HUES48 (cell line): ENCODE measurements around the gene UBQLN4.
A peak's percentile ranks its signal among the peaks of the same experiment; 100 is the strongest.

Source experiments
- H3K27ac ChIP-seq: one replicate; pipeline ENCODE4 v1.7.0; 2013; ENCODE audit warnings: low read depth, low read length, inconsistent platforms
- H3K27me3 ChIP-seq: 2 replicates; pipeline ENCODE4 v1.6.1; 2013; ENCODE audit warnings: mild to moderate bottlenecking, low read length; ENCODE audit not compliant: control insufficient read depth, insufficient read depth
- H3K36me3 ChIP-seq: 2 replicates; pipeline ENCODE4 v1.6.1; 2013; ENCODE audit warnings: low read length; ENCODE audit not compliant: control insufficient read depth, insufficient read depth
- H3K4me1 ChIP-seq: 2 replicates; pipeline ENCODE4 v1.6.1; 2013; ENCODE audit warnings: mild to moderate bottlenecking, low read length; ENCODE audit not compliant: control insufficient read depth, insufficient read depth
- H3K4me3 ChIP-seq: 2 replicates; pipeline ENCODE4 v1.5.1; 2013; ENCODE audit warnings: mild to moderate bottlenecking, low read depth, low read length
- H3K9ac ChIP-seq: 2 replicates; pipeline ENCODE4 v1.6.1; 2013; ENCODE audit warnings: mild to moderate bottlenecking, low read depth, low read length, moderate library complexity
- H3K9me3 ChIP-seq: 2 replicates; pipeline ENCODE4 v1.6.1; 2013; ENCODE audit warnings: low read length; ENCODE audit not compliant: control insufficient read depth, insufficient read depth

UBQLN4 gene

DNA sequence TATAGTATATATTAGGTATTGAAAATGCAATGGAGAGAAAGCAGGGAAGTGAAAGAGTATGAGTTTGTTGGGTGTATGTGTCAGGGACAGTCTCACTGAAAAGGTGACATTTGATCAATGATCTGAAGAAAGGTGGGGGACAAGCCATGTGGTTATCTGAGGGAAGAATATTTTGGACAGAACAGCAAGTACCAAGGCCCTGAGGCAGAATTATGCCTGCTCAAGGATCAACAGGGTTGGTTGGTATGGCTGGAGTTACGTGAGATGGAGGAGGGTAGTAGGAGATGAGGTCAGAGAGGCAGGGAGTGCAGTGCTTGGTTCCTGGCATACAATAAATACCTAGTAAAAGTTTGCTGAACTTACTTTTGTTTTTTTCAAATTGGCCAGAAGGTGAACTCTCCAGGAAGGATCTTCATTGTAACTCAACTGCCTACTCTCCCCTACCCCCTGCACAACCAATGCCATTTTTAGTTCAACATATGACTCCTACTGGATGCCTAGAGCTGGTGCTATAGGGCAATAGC lies 2.8 kb upstream of the UBQLN4 start:
- no peak overlapping the region for H3K27ac ChIP-seq
- H3K27me3 ChIP-seq: no peaks in the 10 kb centered on the region
- H3K9me3 ChIP-seq: no peaks in the 10 kb centered on the region
- no peak overlapping the region for H3K9ac ChIP-seq
- H3K36me3 ChIP-seq: peaks cover 20% of the 10 kb centered on the region
- no peak overlapping the region for H3K4me3 ChIP-seq
- peaks cover 8% of the 10 kb centered on the region; the same call in 1 of the 2 replicates for H3K4me1 ChIP-seq

DNA sequence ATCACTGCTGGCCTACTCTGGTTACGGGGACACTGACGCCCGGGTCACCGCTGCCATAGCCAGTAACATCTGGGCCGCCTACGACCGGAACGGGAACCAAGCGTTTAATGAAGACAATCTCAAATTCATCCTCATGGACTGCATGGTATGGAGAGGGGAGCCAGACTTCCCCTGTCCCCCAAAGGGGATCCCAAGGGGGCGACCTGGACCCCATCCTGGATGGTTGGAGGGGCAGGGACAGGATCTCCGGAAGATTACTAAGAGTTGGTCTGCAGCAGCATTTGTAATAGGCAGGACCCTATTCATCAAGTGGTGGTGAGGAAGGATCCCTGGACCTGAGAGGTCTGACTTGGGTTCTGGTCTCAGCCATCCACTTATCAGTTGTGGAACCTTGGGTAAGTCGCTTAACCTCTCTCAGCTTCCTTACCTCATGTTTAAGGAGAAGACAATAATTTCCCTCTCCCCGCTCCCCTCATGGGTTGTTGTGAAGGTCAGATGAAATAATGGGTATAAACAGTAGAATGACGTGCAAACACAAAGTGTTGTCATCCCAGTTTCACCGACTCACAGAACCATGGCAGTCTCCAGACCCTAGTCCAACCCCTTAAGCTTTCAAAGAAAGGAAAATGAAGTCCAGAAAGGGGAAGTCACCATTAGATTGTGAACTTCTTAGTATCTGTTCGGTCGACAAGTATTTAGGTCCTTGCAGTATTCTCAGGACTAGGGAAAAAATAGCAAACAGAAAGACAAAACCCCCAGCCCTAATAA lies 1.9 kb upstream of the UBQLN4 start:
- Histone ChIP-seq H3K4me3 (peak overlapping the region; percentile 96), H3K9ac (peak overlapping the region; percentile 48), H3K9me3 (no peaks in the 10 kb centered on the region), H3K27ac (peak overlapping the region; percentile 36), H3K27me3 (no peaks in the 10 kb centered on the region), H3K4me1 (peaks cover 8% of the 10 kb centered on the region; the same call in 1 of the 2 replicates), H3K36me3 (peaks cover 27% of the 10 kb centered on the region)

DNA sequence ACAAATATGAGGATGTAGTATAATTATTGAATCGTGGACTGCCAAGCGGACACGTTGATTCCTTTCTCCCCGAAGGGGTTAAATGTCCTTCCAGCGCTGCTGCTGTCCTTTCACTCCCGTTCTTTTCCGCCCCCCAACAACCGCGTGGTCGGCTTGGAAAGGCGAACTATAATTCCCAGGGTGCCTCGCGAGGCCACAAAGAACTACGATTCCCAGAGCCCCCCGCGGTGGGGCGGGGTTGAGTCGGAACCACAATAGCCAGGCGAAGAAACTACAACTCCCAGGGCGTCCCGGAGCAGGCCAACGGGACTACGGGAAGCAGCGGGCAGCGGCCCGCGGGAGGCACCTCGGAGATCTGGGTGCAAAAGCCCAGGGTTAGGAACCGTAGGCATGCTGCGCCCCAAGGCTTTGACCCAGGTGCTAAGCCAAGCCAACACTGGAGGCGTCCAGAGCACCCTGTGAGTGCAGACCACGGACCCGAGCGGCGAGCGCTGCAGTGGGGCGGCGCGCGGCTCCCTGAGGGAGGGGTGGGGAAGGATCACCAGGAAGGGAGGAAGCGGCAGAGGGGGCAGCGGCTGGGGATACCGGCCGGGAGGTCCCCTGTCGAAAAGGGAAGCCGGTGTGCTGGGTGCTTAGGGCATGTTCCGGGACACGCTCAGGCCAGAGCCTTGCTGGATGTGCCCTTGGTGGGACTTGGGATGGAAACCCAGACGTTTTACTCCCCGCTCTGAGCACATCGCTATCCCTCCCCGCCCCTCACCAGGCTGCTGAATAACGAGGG lies 1.1 kb upstream of the UBQLN4 start, which contains the start of gene LAMTOR2:
Gene LAMTOR2, plus strand, starts transcription at position 283 of the 781 bp plus-strand sequence. Its CDS starts 108 bp downstream, at position 391.
- Histone ChIP-seq H3K27ac (peak within 1 kb of the TSS; percentile 99), H3K36me3 (peaks cover 35% of the 10 kb centered on the region), H3K27me3 (no peaks in the 10 kb centered on the region), H3K4me3 (peak within 1 kb of the TSS; percentile 96), H3K9ac (peak within 1 kb of the TSS; percentile 88), H3K4me1 (peaks cover 8% of the 10 kb centered on the region; the same call in 1 of the 2 replicates), H3K9me3 (no peaks in the 10 kb centered on the region)

DNA sequence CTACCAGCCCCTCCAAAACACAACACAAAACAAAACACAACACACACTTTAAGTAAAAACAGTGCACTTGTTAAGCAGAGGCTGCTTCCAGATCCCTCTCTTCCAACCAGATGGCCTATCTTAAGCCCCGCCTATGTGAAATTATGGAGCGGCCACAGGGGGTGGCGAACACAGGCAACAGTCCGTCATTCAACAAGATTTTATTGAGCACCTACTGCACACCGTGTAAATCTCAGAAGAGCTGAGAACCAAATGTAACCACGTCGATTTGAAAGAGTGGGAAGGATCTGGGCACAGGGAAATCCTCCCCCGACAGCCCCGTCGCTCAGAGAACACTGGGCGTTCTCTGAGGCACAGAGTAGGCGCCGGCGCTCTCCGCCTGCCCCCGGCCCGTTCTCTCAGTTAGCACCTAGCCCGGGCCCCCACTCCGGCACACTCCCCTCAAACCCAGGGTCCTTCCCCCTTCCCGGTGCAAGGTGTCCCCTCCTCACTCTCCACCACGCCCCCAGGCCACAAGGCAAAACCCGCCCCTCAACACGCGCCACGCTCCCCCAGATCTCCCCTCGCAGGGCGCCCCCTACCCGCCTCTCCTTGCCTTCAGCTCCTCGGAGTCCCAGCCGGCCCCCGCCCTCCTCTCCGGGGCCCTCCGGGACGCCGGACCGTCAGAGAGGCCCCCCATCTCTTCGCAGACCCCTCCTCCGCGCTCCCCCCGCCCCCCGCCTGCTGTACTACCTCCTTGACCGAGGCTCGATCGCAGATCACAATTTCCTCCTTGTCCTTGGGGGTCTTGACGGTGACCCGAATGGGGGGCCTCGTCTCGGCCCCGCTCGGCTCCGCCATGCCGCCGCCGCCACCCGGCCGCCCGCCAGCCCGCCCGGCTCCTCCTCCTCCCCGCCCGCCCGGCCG lies 483 bp downstream of the UBQLN4 start:
- peak overlapping the region; percentile 92 for H3K4me3 ChIP-seq
- H3K4me1 ChIP-seq: peaks cover 8% of the 10 kb centered on the region; the same call in 1 of the 2 replicates
- peak overlapping the region; percentile 82 for H3K27ac ChIP-seq
- peak overlapping the region; percentile 30; the same call in 1 of the 2 replicates for H3K9ac ChIP-seq
- no peaks in the 10 kb centered on the region for H3K9me3 ChIP-seq
- no peaks in the 10 kb centered on the region for H3K27me3 ChIP-seq
- peaks cover 45% of the 10 kb centered on the region for H3K36me3 ChIP-seq

DNA sequence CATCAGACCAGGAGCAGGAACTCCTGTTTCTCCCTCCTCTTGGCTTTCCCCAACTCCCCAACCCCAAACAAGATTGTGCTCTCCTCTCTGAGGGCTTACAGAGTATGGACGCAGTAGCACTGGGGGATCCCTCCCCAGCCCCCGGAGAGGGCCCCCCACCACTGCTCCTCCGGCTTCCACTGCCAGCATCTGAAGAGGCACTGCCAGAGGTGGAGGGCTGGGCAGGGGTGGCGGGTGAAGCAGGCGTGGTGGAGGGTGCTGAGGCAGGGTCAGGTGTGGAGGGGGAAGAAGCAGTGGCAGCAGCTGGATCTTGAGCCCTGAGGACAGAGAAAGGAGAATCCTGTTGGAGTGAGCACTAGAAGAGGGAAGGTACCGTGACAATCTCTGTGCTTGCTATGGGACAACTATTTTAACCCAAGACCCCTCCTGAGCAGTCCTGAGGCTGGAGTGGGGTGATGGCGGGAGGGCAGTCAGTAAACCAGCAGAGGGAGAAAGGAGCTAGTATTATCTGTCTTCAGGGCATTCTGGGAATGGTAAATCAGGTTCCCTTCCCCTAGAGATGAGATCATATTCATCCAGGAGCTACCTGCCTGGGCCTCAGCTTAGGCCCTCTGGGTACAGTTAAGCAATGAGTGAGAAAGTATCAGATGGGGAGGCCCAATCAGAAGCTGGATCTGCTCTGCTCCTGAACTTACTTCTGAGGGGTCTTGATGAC lies 2.4 kb downstream of the UBQLN4 start:
- no peak overlapping the region for H3K27ac ChIP-seq
- H3K9me3 ChIP-seq: no peaks in the 10 kb centered on the region
- H3K27me3 ChIP-seq: no peaks in the 10 kb centered on the region
- no peak overlapping the region for H3K9ac ChIP-seq
- H3K4me3 ChIP-seq: no peak overlapping the region
- peaks cover 39% of the 10 kb centered on the region for H3K36me3 ChIP-seq
- H3K4me1 ChIP-seq: peaks cover 8% of the 10 kb centered on the region; the same call in 1 of the 2 replicates

DNA sequence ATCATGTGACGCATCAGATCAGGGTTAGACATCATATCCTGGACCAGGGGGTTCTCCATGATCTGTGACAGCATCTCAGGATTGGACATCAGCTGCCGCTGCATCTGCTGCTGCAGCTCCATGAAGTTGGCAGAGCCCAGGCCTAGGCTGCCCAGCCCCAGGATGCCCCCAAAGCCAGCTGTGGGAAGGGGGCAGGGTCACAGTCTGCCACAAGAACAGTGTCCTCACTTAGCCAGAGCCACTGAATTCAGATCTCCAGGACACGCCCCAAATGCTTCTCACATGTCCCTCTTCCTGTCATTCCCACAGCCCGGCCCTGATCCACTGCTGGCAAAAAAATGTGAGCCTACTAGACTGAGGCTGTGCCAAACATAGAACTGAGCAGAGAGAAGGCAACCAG lies 3.2 kb downstream of the UBQLN4 start:
- Histone ChIP-seq H3K9ac (no peak overlapping the region), H3K4me3 (no peak overlapping the region), H3K9me3 (no peaks in the 10 kb centered on the region), H3K27me3 (no peaks in the 10 kb centered on the region), H3K4me1 (peaks cover 4% of the 10 kb centered on the region; the same call in 1 of the 2 replicates), H3K36me3 (peaks cover 43% of the 10 kb centered on the region), H3K27ac (no peak overlapping the region)

DNA sequence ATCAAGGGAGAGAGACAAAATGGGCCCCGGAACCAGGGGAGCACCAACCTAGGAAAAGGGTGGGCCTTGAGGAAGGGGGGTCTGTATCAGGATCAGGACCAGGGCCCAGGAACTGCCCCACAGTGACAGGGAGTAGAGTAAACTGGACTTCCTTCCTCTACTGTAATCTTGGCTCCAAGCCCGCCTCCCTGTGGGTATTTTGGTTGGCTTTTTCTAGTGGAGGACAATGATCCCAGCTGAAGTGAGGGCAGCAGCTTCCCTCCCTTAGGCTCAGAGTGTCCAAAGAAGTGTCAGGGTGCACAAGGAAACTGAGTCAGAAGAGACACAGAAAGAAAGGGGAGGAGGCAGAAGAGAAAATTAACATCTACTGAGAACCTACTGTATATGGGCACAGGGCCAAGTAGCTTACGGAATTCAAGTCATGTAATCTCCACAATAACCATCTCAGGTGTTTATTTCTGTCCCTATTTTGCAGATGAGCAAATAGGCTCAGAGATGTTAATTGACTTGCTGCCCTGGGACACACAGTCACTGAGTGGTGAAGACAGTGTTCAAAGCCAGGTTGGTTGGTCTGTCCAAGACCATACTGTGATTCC lies 4.8 kb downstream of the UBQLN4 start:
- no peak overlapping the region for H3K4me3 ChIP-seq
- no peaks in the 10 kb centered on the region for H3K9me3 ChIP-seq
- H3K36me3 ChIP-seq: peaks cover 56% of the 10 kb centered on the region
- peaks cover 3% of the 10 kb centered on the region; the same call in 1 of the 2 replicates for H3K4me1 ChIP-seq
- H3K9ac ChIP-seq: no peak overlapping the region
- no peak overlapping the region for H3K27ac ChIP-seq
- no peaks in the 10 kb centered on the region for H3K27me3 ChIP-seq

DNA sequence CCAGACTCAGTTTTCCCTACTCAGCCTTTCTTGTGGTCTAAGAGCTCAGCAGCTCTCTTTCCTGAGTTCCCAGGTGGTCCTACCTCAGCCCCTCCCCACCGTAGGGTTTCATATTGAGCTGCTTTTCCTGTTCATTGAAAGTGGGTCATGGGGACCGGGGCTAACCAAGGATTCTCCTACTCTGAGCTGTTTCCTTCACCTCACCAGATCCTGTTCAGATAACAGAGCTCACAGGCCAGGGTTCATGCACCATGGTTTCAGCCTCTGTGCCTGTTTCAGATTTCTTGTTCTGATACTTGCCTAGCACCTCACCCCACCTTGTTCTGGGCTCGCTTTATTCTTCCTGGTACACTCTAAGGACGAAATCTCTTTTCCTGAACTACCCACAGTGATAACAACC lies 8.5 kb downstream of the UBQLN4 start:
- H3K9ac ChIP-seq: no peak overlapping the region
- no peak overlapping the region for H3K4me3 ChIP-seq
- H3K27me3 ChIP-seq: no peaks in the 10 kb centered on the region
- H3K4me1 ChIP-seq: no peaks in the 10 kb centered on the region
- no peaks in the 10 kb centered on the region for H3K9me3 ChIP-seq
- H3K27ac ChIP-seq: no peak overlapping the region
- H3K36me3 ChIP-seq: peaks cover 77% of the 10 kb centered on the region

DNA sequence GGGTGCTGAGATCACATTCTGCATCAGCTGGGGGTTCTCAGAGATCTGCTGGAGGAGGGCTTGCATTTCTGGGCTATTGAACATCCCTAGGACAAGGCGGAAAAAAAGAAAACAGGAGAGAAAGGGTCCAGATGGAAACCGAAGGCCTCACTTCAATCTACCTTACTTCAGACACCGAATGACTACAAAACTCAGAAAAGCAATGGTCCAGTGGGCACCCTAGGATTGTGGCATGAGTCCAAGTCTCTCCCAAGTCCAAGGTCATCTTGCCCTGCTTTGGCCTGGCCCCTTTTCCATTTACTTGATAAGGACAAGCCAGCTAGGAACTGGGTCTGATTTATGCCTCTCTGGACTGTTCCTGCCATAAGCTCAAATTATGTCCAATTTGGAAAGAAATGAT lies 10.8 kb downstream of the UBQLN4 start:
- Histone ChIP-seq H3K4me1 (no peaks in the 10 kb centered on the region), H3K4me3 (no peak overlapping the region), H3K36me3 (peaks cover 58% of the 10 kb centered on the region), H3K27ac (no peak overlapping the region), H3K27me3 (no peaks in the 10 kb centered on the region), H3K9ac (no peak overlapping the region), H3K9me3 (no peaks in the 10 kb centered on the region)
